NCI-H69 (cell line): Measurements from ENCODE around the gene SLC4A9.
"Not testable (repeated sequence)": the region's sequence is repeated elsewhere in the genome, so short reads cannot be mapped to it uniquely, and the experiment has no call there.

Experiments used
- DNase-seq: peaks from one replicate; lab custom pipeline; 2025; lab: John Stamatoyannopoulos, UW

The SLC4A9 gene

DNA sequence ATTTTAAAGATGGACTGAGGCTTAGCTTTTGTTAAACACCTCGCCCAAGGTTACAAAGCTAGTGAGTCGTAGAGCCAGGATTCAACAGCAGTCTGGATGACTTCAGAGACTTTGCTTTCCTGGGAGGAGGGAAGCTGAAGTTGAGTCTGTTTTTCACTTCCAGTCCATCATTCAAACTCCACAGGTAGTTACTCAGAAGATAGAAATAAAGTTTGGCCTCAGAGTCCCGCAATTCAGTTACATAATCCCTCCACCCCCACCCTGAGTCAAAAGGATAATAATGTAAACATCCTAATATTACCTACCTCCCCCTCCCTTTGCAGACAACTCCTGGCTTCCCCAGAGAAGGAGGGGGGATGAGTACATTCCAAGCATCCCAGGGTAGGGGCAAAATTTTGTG lies 21.7 kb upstream of the SLC4A9 start:
- no peak for DNase-seq

DNA sequence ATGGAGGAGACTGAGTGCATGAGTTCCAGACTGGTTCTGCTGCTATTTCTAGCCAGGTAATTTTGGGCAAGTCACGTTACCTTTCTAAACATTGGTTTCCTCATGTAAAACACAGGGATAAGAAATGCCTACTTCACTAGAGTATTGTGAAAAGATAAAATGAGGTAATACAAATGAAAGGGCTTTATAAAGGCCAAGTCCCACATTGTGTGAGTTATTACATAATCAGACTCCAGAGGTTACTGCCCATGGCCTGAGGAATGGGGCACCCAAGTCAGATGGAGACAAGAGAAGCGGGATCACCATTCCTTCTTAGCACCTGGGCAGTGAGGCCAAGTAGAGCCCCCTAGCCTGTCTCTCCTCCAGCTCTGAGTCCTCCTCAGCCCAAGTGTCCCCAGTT lies 21.1 kb upstream of the SLC4A9 start:
- DNase-seq, result no peak

DNA sequence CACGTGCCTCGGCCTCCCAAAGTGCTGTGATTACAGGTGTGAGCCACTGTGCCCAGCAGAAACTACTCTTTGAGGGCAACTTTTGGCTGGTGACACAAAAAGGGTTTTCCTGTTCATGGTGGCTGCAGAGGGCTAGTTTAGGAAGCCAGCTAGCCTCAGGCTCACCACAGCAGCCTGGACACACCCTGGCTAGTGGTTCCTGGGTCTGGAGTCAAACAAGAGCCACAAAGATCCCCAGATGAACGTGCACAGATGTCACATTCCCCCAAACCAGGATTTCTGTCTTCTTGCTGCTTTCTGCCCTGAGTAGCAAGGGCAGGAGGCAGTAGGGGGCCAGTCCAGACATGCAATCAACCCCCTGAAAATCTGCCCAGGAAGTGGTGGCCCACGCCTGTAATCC lies 20.4 kb upstream of the SLC4A9 start:
- no peak for DNase-seq

DNA sequence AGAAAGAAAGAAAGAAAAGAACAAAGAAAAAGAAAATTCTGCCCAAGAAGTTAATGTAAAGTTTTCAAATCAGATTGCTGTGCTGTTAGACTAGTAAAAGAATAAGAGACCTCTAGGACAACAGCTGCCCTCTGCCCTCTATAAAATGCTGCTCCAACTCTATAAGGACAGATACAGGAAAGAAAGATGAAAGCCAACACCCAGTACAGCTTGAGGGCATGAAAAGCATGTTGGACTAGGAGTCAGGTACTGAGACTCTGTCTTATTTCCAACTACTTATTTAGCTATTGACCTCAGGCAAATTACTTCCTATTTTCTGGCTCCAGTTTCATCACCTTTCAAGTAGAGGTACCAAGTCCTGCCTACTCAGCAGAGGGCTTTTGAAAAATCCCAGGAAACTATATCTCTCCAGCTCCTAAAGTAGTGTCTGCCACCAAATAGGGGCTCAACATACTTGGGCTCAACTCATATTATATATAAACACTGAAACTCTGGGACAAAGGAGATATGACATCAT lies 19.3 kb upstream of the SLC4A9 start:
- DNase-seq, result peak; percentile 49

DNA sequence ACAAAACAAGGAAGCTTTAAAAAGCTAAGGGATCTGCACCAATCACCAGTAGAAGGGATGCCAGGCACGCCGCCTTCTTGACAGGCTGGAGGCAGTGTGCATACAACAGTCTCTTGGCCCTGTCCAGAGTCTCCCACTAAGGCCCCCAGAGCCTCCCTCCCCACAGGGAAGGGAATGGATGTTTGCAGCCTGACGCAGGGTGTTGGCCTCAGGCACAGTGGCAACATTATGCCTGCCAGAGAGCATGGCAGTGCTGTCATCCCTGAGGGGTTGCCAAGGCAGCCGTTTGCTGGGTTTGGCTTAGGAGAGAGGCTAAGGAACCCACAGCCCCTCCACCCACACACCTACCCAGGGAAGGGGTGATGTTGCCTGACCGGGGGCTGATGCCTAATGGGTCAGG lies 18.4 kb upstream of the SLC4A9 start:
- DNase-seq, result peak; percentile 8

DNA sequence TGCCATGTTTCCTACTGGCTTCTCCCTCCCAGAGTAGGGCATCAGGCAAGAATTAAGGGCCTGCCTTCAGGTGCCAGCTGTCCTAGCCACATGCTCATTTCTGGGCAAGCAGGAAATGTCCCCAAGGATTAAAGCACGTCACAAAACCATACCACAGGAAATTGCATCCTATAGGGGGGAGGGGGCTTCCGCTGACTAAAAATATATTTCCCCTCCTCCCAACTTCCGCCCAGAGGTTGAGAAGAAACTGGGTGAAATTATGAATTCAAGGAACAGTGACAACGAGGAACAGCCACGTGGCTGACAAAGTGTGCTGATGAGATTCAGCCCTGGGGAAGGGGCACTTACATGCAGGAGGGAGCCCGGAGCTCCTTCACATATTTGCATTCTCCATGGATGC lies 17.7 kb upstream of the SLC4A9 start:
- DNase-seq, result peak; percentile 34

DNA sequence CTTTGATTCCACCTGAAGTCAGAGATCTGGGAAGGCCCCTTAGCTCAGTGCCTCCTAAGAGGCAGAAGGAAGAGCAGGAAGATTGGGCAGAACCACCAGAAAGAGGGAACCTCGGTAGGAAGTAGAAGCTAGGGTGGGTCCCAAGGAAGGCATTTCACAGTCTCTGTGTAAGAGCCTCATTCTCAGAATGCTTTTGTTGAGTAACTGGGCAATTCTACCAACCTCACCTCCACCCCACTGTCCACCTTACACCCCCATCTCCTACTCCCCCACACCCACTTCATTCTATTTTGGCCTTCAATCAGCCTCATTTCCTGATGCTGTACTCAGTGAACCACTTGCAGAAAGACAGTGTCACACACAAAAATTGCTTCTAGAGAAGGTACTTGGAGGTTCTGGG lies 17.1 kb upstream of the SLC4A9 start:
- DNase-seq, result no peak

DNA sequence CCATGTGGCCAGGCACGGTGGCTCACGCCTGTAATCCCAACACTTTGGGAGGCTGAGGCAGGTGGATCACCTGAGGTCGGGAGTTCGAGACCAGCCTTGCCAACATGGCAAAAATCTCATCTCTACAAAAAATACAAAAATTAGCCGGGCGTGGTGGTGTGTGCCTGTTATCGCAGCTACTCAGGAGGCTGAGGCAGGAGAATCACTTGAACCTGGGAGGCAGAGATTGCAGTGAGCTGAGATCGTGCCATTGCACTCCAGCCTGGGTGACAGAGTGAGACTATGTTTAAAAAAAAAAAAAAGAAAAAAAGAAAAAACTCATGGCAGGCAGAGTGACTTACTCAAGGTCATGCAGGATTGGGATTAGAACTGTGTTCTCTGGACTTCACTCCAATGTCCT lies 16.1 kb upstream of the SLC4A9 start:
- DNase-seq, result not testable (repeated sequence)

DNA sequence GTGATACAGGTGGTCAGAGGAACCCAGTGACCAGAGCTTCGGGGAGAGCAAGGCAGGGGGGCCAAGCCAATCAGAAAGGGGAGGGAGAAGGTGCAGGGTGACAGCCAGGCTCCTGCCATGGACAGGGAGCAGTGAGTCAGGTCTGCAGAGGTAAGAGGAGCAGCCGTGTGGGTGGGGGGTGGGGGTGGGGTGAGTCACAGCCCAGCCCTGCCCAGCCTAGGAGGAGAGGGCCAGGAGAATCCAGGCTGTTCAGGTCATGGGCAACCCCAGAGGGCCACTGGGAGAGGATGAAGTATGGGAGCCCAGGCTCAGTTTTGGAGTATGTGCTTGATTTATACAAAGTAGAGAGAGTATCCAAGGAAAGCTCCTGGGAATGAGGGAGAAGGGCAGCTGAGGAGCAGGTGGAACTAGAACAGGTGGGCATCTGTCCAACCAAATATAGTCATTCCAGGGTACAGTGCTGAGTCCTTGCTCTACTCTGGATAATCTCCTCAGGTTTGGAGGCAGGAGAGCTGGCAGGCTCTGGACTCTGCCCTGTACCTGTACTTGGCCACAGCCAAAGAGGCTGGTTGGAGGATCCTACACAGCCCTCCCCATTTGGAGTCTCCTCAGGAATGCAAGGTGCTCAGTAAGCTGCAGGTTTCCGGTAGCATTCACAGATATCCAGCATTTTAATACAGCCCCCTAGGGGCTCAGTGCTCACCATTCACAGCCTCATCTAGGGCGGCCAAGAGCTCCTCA lies 15.1 kb upstream of the SLC4A9 start:
- peak; percentile 11 for DNase-seq

DNA sequence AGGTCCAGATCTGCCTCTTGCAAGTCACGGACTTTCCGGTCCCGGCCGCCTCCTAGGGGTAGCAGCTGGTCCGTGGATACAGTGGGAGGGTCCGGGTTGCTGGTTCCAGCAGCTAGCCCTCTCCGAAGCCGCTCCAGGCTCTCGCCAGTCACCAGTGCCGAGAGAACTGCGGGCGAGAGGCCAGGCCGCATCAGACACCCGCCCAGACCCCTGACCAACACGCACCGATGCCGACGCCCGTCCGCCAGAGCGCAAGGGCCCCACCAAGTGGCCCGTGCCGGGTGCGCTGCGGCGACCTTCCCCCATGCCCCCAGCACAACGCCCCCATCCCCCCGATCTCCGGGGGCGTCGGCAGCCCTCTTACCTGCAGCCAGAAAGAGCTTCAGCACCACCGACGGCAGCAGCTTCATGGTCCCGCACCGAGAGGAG lies 14.1 kb upstream of the SLC4A9 start:
- DNase-seq, result peak; percentile 67

DNA sequence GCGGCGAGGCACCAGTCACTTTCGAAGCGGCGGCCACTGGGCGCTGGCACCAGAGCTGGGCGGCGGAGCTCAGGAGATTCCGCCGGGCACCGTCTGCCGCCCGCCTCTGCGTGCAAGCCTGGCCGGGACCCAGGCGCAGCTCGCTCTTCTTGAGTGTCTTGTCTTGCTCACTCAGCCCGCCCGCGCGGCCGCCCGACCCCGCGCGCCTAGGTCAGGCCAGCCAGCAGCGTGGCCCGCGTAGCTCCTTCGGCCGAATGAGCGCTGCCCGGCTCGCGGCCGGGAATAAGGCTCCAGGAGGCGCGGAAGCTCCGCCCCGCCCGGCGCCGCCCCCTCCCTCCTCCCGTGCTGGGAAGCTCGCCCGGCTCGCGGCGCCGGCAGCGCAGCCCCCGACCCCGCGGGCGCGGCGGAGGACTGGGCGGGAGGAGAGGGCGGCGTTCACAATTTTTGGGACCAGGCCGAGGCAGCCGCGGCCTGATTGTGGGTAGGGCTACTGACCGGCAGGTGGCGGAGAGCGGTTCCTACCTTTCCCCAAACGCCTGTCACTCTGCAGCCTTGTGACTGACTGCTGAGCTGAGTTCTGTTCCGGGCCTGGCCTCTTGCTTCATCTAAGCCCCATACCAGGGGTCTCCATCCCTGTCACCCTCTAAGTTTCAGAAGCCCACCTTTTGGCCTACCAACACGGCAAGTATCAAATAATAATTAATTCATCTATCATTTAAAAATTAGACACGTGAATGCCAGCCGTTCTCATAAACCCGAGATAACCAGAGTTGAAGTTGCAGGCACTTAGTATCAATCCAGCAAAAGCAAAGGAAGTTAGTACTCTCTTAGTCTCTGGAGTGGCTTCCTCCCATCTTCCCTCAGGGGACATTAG lies 13.4 kb upstream of the SLC4A9 start, which contains the start of gene HBEGF:
TSS of gene HBEGF (minus strand) at position 256 of the 874 bp plus-strand sequence. CDS start 275 bp downstream, outside the sequence.
- DNase-seq, result peak; percentile 91

DNA sequence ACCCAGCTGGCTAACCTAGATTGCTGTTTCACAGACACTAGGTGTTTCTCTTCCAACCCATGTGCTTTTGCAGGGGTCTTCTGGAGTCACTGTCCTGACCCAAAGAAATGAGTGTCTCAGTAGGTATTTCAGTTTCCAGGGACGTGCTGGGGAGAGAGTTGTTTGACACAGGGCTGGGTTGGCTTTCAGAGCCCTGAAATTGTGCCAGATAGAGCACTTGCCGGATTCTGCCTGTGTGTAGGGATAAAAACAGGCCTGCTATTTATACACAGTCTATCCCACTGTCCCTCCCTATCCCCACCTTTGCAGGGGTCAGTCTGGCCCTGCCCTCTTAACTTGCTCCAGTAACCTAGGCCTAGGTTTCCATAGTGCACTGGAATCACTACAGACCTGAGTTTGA lies 12.6 kb upstream of the SLC4A9 start:
- no peak for DNase-seq

DNA sequence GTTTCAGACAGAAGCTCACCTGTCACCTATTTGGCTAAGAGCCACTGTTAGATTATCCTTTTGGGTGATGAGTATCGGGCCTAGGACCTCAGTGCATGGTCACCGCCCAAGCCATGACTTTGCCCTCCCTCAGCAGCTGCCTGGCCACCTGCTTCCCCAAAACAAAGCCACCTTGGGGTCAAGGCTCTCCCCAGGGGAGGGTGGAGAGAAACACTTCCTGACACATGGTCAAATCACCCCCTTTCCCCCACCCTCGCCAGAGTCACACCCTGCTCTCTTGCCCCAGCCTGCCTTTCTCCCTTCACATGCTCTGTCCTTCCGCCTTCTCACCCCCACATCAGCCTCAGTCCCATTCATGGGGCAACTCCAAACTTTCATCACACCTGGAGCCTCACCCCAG lies 11.9 kb upstream of the SLC4A9 start:
- no peak for DNase-seq

DNA sequence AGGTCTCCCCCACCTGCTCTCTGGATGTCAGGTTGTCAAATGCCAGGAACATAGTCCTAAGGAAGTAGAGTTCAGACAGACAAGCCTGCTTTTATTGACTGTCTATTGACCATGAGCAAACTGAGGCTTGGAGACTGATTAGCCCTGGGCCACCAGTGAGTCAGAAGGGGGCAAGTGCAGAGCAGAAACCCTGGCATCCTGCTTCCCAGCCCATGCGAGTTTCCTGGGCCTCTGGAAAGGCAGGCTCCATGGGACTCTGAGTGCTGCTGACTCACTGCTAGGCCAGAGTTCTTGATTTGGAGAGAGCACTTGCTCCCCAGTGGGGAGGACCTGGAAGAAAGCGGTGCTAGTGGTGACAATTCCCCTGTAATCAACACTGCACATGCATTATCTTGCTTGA lies 10.8 kb upstream of the SLC4A9 start:
- no peak for DNase-seq

DNA sequence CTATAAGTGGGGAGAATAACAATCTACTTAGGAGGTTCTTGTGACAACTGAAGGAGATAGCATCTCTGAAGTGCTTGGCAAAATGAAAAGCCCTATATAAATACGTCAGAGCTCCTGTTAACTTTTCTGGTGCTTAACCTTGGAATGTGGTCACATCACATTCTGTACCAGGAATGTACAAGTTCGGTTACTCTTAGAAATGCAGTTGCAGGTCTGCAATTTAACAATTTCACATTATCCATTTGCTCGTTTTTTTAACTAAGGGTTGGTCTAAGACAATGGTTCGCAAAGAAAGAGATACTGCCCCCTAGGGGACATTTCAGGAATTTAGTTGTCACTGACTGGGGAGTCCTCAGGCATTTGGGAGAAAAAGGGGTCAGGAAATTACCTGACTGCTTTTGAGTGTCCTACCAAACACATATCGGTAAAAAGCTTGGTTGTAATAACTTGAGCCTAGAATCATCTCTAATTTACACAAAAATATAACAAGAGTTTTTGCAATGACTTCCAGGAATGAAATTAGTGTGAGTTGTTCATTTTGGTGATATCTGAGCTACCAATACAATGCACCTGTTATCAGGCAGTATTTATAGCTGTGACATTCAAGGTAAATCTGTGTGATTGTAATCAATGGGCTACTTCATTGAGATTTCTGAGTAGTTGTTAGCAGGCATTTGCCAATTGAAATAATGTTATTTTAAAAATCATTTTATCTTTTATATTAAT lies 8.2 kb upstream of the SLC4A9 start:
- DNase-seq, result peak; percentile 76

DNA sequence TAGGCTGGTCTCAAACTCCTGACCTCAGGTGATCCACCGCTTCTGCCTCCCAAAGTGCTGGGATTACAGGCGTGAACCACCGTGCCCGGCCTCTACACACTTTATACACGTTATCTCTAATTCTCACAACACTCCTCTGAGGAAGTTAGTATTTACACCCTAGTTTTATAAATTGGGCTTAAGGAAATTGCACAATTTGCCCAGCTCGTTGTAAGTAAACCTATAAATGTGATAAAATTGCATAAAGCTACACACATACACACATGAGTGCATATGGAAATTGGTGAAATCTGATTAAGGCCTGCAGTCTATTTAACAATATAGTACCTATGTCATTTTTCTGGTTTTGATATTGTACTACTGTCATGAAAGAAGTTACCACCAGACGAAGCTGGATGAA lies 4.4 kb upstream of the SLC4A9 start:
- no peak for DNase-seq

DNA sequence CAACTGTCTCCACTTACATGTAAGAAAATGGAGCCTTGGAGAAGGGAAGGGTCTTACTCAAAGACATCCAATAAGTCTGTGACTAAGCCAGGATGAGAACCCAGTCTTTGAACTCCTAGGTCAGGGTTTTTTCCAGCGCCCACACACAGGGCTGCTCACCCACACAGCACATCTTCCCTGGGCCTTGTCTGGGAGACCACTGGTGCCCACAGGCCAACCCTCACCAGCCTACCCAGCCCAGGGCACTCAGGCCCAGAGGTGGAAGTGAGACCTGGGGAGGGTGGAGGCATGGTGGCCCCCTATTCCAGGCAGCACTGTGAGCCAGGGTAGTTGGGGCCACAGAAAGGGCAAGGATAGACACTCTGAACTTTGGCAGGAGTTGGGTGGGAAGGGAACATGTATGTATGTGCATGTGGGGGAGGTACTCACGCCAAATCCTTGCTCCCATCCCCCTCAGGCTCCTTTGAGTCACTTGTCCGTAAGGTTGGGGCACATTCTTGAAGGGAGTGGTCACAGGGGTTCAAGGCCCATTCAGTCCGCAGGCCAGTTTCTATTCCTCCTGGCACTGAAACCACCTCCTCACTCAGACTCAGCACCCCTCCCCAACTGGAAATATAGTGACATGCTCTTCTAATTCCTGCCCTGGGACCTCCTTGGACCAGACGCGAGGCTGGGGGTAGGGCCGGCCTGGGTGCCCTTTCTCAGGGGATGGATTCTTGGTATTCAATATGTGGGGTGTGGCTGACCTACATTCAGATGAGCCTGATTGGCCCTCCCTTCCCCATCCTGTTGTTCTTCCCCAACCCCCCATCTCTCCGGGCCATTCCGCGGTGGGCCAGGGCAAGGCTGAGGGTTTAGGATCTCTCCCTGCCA lies 2.9 kb upstream of the SLC4A9 start:
- no peak for DNase-seq

DNA sequence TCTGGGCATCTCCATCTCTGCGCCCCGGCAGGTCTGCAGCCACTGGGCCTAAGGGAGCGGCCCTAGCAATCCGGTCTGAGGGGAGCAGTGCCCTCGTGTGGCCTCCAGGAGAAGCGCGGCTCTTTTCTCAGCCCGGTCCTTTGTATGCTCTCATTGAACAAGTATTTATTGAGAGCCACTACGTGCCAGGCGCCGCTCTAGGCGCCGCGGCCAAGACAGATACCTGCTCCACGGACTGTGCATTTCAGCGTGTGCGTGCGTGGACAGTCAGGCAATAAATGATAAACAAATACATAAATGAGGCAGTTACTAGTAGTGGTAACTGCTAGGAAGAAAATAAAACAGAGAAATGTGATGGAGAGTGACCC lies 2.3 kb upstream of the SLC4A9 start:
- peak; percentile 86 for DNase-seq

DNA sequence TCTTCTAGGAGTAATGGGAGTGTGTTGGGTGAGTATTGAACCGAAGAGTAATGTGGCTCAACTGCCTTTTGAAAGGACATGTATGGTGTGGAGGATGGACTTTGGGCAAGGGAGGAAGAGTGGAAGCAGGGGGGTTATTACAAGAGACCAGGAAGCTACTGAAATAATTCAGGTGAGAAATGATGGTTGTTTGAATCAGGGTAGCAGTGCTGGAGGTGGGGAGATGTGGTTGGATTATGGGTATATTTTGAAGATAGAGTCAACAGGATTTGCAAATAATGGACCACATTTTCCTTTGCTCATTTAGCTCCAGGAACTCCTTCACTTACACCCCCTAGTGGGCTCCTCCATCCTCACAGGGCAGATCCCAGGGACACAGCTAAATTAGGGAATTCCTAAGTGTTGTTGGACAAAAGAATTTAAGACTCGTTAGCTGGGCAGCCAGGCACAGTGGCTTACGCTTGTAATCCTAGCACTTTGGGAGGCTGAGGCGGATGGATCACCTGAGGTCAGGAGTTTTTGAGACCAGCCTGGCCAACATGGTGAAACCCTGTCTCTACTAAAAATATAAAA lies 1.2 kb upstream of the SLC4A9 start:
- DNase-seq, result peak; percentile 48

DNA sequence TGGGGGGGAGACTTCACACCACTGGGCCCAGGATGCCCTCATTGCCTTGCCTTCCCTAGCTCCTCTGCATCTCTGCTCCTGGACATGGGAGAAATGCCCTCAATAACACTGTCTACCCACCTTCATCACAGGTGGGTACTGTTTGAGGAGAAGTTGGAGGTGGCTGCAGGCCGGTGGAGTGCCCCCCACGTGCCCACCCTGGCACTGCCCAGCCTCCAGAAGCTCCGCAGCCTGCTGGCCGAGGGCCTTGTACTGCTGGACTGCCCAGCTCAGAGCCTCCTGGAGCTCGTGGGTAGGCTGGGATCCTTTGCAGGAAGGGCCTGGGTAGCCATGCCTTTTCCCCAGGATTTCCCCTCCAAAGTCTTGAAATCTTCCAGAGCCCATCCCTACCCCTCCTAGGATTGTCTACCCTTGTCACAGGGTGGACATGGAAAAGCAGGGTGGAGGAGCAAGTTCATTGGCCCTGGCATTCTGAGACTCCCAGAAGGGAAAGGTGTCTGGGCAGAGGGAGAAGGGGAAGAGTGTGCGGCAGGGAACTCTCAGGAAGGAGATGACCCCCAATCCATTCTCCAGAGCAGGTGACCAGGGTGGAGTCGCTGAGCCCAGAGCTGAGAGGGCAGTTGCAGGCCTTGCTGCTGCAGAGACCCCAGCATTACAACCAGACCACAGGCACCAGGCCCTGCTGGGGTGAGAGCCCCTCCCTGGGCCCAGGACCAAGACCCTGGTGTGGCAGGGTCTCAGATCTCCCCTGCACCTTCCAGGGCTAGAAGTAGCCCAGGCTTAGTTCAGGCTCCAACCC lies 886 bp downstream of the SLC4A9 start:
- no peak for DNase-seq
